Mesothelial cell of epicardium (in vitro differentiated cells): ENCODE data around the gene PRKCA. TPM values are rescaled to one million over a fixed set of nuclear protein-coding genes. Genes with fewer than 3 reads are reported as not detected.

Source experiments
- DNase-seq, 2 experiments: peaks; one replicate each; pipeline ENCODE4 v3.0.0; 2021; ENCODE audit warnings: low spot score in 2 of 2; ENCODE audit not compliant: unreplicated experiment in 2 of 2
- H3K27ac Mint-ChIP-seq: 2 replicates; pipeline ENCODE4 v1.8.0; 2021; ENCODE audit warnings: mixed read lengths
- H3K27me3 Mint-ChIP-seq: 2 replicates; pipeline ENCODE4 v1.8.0; 2021; ENCODE audit warnings: low read depth, mixed read lengths
- H3K36me3 Mint-ChIP-seq: 2 replicates; pipeline ENCODE4 v1.8.0; 2021; ENCODE audit warnings: mixed read lengths
- H3K4me1 Mint-ChIP-seq: 2 replicates; pipeline ENCODE4 v1.8.0; 2021; ENCODE audit warnings: mixed read lengths
- H3K4me3 Mint-ChIP-seq: 2 replicates; pipeline ENCODE4 v1.8.0; 2021; ENCODE audit warnings: mild to moderate bottlenecking, moderate library complexity, mixed read lengths
- H3K9me3 Mint-ChIP-seq: 2 replicates; pipeline ENCODE4 v1.8.0; 2021; ENCODE audit warnings: mixed read lengths
- CTCF ChIP-seq: fragments of 200-600 bp; sonication (generic); IDR thresholded peaks from one replicate; pipeline ENCODE4 v1.5.0; 2021; ENCODE audit warnings: antibody characterized with exemption; ENCODE audit not compliant: unreplicated experiment
- total RNA-seq: library from RNA; stranded (reverse); gene quantifications from 3 replicates; pipeline ENCODE4 v1.2.1, GENCODE V29; 2021

Gene PRKCA
- total RNA-seq, 1 donor from 2014 or later: 15.2 TPM

DNA sequence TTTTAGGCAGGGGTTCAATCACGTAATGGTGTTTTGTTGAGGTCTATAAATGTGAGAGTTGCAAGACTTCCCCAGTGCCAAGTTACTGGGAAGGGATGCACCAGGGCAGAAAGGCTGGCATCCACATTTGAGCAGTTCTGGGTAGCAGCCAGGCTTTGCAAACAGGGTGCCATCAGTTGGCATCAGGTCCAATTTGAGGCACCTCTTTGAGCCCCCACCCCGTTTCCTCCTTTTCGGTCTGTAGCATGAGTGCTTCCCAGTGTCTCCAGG is 389.9 kb downstream of the PRKCA start:
- Mint-ChIP-seq H3K4me1 (peaks cover 2% of the 10 kb centered on the region), H3K9me3 (no peaks in the 10 kb centered on the region), H3K4me3 (no peak overlapping the region), H3K36me3 (peaks cover 7% of the 10 kb centered on the region), H3K27ac (no peak overlapping the region), H3K27me3 (no peaks in the 10 kb centered on the region)
- TF ChIP-seq CTCF: no peak
- DNase-seq: no peak

DNA sequence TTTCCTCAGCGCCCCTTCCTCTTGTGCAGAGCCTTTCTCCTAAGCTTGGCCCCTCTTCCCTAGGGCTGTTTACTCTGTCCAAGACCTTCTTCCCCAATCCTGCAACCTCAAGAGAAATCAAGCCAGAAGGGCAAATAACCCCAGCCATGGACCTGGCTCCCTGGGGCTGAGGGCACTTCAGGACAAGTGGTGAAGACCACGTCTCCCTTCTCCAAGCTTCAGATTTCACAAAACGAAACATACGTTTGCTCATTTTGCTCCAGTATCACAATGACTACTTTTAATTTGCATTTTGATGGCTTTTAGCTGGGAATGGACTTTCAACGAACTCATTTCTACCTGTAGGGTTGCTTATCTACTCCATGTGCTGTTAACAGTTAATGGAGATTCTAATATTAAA is 392.7 kb downstream of the PRKCA start:
- Mint-ChIP-seq H3K9me3 (peaks cover 10% of the 10 kb centered on the region), H3K27ac (no peak overlapping the region), H3K4me3 (no peak overlapping the region), H3K36me3 (peaks cover 8% of the 10 kb centered on the region), H3K4me1 (no peaks in the 10 kb centered on the region), H3K27me3 (no peaks in the 10 kb centered on the region)
- TF ChIP-seq CTCF: no peak
- DNase-seq: no peak

DNA sequence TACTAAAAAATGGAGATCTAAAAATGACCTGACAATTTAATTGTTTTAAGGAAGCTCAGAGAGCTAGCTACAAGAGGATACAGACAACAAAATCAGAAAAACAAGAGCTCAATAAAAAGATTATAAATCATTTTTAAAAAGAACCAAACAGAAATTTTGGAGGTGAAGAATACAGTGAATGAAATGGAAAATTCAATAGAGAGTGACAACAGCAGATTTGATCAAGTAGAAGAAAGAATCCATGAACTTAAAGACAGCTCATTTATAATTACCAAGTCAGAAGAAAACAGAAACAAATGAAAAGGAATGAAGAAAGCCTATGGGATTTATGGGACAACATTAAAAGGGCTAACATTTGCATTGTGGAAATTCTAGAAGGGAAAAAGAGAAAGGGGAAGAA is 395.9 kb downstream of the PRKCA start:
- no peak for TF ChIP-seq CTCF
- H3K27ac Mint-ChIP-seq: no peak overlapping the region

DNA sequence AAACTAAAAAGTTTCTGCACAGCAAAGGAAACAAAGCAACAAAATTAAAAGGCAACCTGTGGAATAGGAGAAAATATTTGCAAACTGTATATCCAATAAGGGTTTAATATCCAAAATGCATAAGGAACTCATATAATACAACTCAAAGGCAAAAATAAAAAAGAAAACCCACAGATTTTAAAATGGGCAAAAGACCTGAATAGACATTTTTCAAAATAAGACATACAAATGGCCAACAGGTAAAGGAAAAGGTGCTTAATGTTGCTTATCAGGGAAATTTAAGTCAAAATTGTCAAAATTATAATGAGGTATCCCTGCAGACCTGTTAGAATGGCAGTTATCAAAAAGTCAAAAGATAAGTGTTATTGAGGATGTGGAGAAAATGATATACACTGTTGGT is 399.0 kb downstream of the PRKCA start:
- Mint-ChIP-seq H3K36me3 (peaks cover 8% of the 10 kb centered on the region), H3K27ac (no peak overlapping the region), H3K4me1 (peaks cover 9% of the 10 kb centered on the region), H3K4me3 (no peak overlapping the region), H3K27me3 (no peaks in the 10 kb centered on the region), H3K9me3 (peaks cover 23% of the 10 kb centered on the region)
- no peak for TF ChIP-seq CTCF
- DNase-seq: no peak

More for the DNA sequence above, 395.9 kb downstream of the PRKCA start:
- H3K4me3 Mint-ChIP-seq: no peak overlapping the region
- peaks cover 23% of the 10 kb centered on the region for H3K9me3 Mint-ChIP-seq
- no peak for DNase-seq
- H3K27me3 Mint-ChIP-seq: no peaks in the 10 kb centered on the region
- peaks cover 8% of the 10 kb centered on the region for H3K36me3 Mint-ChIP-seq
- H3K4me1 Mint-ChIP-seq: no peaks in the 10 kb centered on the region

GRCh38 chr17:66702106-66702936 is 399.9 kb downstream of the PRKCA start:
- Mint-ChIP-seq H3K27ac (no peak overlapping the region), H3K9me3 (peaks cover 23% of the 10 kb centered on the region)

More at GRCh38 chr17:66702106-66702936, 399.9 kb downstream of the PRKCA start:
- Mint-ChIP-seq H3K4me3 (no peak overlapping the region), H3K4me1 (peaks cover 9% of the 10 kb centered on the region), H3K36me3 (peaks cover 5% of the 10 kb centered on the region), H3K27me3 (no peaks in the 10 kb centered on the region)
- DNase-seq: no peak
- TF ChIP-seq CTCF: no peak
